HUES6 (cell line): ENCODE data around the gene CALR3.

Source experiments
- H3K27ac ChIP-seq: 2 replicates; pipeline ENCODE4 v1.7.0; 2013; ENCODE audit warnings: low read depth, mild to moderate bottlenecking, low read length, inconsistent platforms
- H3K27me3 ChIP-seq: 2 replicates; pipeline ENCODE4 v1.6.1; 2013; ENCODE audit warnings: low read length; ENCODE audit not compliant: control insufficient read depth, insufficient read depth
- H3K36me3 ChIP-seq: 2 replicates; pipeline ENCODE4 v1.6.1; 2013; ENCODE audit warnings: low read length; ENCODE audit not compliant: control insufficient read depth, insufficient read depth
- H3K4me1 ChIP-seq: 2 replicates; pipeline ENCODE4 v1.6.1; 2013; ENCODE audit warnings: low read length; ENCODE audit not compliant: control insufficient read depth, insufficient read depth
- H3K4me3 ChIP-seq: 2 replicates; pipeline ENCODE4 v1.5.1; 2013; ENCODE audit warnings: low read depth, low read length
- H3K9ac ChIP-seq: one replicate; pipeline ENCODE4 v1.6.1; 2013; ENCODE audit warnings: mild to moderate bottlenecking, low read length
- H3K9me3 ChIP-seq: 2 replicates; pipeline ENCODE4 v1.6.1; 2013; ENCODE audit warnings: low read depth, low read length; ENCODE audit not compliant: control insufficient read depth, insufficient read depth

The CALR3 gene

DNA sequence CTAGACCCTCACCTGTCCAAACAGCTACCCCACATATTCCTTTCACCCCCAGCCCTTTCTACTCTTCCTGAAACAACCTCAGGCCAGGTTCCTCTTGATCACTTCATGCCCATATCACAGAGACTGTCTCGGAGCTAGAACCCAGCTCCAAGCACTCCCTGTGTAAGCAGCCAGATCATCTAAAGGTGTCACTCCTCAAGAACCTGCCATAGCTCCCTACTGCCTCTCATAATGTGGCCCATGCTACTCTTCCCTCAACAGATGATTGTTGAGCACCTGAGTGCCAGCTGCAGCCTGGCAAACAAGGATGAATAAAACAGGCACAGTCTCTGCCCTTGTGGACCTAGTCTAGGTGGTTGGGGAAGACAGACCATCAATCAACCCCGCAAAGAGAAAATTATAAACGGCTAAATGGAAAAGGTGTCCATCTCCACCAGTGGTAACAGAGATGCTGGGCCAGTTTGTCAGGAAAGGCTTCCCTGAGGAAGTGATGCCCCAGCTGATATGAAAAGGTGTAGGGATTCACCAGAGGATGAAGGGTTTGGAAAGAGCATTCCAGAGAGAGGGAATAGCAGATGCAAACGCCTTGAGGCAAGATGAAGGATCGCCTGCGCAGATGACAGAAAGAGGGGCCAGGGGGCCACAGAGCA lies 32.5 kb downstream of the CALR3 start:
- Histone ChIP-seq H3K27ac (no peak overlapping the region), H3K9ac (no peak overlapping the region), H3K27me3 (no peaks in the 10 kb centered on the region), H3K4me3 (no peak overlapping the region), H3K36me3 (no peaks in the 10 kb centered on the region), H3K9me3 (no peaks in the 10 kb centered on the region), H3K4me1 (peaks cover 20% of the 10 kb centered on the region)

GRCh38 chr19:16462757-16463250 lies 33.2 kb downstream of the CALR3 start:
- H3K9ac ChIP-seq, result no peak overlapping the region
- no peaks in the 10 kb centered on the region for H3K36me3 ChIP-seq
- H3K9me3 ChIP-seq, result no peaks in the 10 kb centered on the region
- H3K27me3 ChIP-seq, result no peaks in the 10 kb centered on the region
- no peak overlapping the region for H3K27ac ChIP-seq
- H3K4me3 ChIP-seq, result no peak overlapping the region
- peaks cover 27% of the 10 kb centered on the region for H3K4me1 ChIP-seq

GRCh38 chr19:16461630-16462051 lies 34.3 kb downstream of the CALR3 start:
- Histone ChIP-seq H3K4me1 (peaks cover 39% of the 10 kb centered on the region), H3K4me3 (no peak overlapping the region), H3K9me3 (no peaks in the 10 kb centered on the region), H3K36me3 (no peaks in the 10 kb centered on the region), H3K27me3 (no peaks in the 10 kb centered on the region), H3K27ac (no peak overlapping the region), H3K9ac (no peak overlapping the region)

- Histone ChIP-seq H3K27me3 (no peaks in the 10 kb centered on the region), H3K4me3 (no peak overlapping the region), H3K27ac (no peak overlapping the region), H3K9ac (no peak overlapping the region), H3K4me1 (peaks cover 40% of the 10 kb centered on the region), H3K9me3 (no peaks in the 10 kb centered on the region), H3K36me3 (no peaks in the 10 kb centered on the region)
These were observed 35.5 kb downstream of the CALR3 start for GRCh38 chr19:16460454-16460853.

- no peak overlapping the region for H3K27ac ChIP-seq
- peaks cover 40% of the 10 kb centered on the region for H3K4me1 ChIP-seq
- no peaks in the 10 kb centered on the region for H3K36me3 ChIP-seq
- H3K9me3 ChIP-seq, result no peaks in the 10 kb centered on the region
- no peak overlapping the region for H3K9ac ChIP-seq
- no peak overlapping the region for H3K4me3 ChIP-seq
- no peaks in the 10 kb centered on the region for H3K27me3 ChIP-seq
These were observed 36.3 kb downstream of the CALR3 start for GRCh38 chr19:16459680-16460079.

GRCh38 chr19:16458391-16459341 lies 37.3 kb downstream of the CALR3 start:
- H3K27me3 ChIP-seq, result no peaks in the 10 kb centered on the region
- H3K9ac ChIP-seq, result peak overlapping the region; percentile 29
- H3K4me1 ChIP-seq, result peaks cover 44% of the 10 kb centered on the region
- H3K36me3 ChIP-seq, result no peaks in the 10 kb centered on the region
- no peak overlapping the region for H3K4me3 ChIP-seq
- H3K27ac ChIP-seq, result 0 out of 2 replicates have a peak overlapping the region, but pooled peaks have one; percentile 28
- H3K9me3 ChIP-seq, result no peaks in the 10 kb centered on the region

DNA sequence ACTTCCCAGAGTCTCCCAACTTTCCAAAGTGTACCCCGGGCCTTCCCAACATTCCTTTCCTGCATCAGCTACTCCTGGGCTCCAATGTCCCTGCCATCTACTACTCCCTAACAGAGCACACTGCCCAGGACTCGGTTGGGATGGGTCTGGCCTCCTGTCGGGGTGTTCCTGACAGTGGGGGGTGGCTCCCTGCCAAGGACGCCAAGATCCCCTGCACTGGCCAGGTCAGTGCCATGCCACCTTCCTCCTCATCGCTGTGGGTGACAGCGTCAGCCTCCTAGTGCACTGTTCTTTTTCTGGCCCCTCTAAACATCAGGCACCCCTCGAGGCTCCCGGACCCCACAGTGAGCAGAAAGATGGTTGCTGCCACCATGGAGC lies 38.0 kb downstream of the CALR3 start:
- Histone ChIP-seq H3K36me3 (no peaks in the 10 kb centered on the region), H3K9ac (peak overlapping the region; percentile 29), H3K27me3 (no peaks in the 10 kb centered on the region), H3K9me3 (no peaks in the 10 kb centered on the region), H3K27ac (peak overlapping the region; percentile 28; the same call in 1 of the 2 replicates), H3K4me3 (no peak overlapping the region), H3K4me1 (peaks cover 44% of the 10 kb centered on the region)

- Histone ChIP-seq H3K27me3 (no peaks in the 10 kb centered on the region), H3K36me3 (no peaks in the 10 kb centered on the region), H3K9me3 (no peaks in the 10 kb centered on the region), H3K9ac (peak overlapping the region; percentile 29), H3K4me1 (peaks cover 44% of the 10 kb centered on the region), H3K27ac (peak overlapping the region; percentile 28; the same call in 1 of the 2 replicates), H3K4me3 (no peak overlapping the region)
These were observed 38.6 kb downstream of the CALR3 start for GRCh38 chr19:16457195-16457953.

- Histone ChIP-seq H3K36me3 (no peaks in the 10 kb centered on the region), H3K9ac (peak overlapping the region; percentile 22), H3K9me3 (no peaks in the 10 kb centered on the region), H3K27me3 (no peaks in the 10 kb centered on the region), H3K27ac (peak overlapping the region; percentile 28; the same call in 1 of the 2 replicates), H3K4me1 (peaks cover 44% of the 10 kb centered on the region), H3K4me3 (no peak overlapping the region)
These were observed 39.2 kb downstream of the CALR3 start for GRCh38 chr19:16456652-16457194.

DNA sequence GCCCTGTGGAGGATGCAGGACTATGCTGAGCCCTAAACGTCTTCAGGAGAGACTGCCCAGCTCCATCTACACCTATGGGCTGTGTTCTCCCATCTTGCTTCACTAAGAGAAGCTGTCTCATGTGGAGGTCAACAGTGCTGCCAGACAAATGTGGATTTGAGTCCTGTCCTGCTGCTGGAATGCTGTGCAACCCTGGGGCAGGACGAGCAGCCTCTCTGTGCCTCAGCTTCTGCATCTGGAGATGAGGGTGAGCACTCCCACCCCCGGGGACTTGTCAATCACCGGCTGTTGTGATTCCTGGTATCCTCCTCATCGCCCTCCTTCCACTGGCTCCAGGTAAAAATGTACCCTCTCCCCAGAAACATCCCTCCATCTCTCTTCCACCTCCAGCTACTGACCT lies 40.5 kb downstream of the CALR3 start:
- H3K27me3 ChIP-seq, result no peaks in the 10 kb centered on the region
- no peaks in the 10 kb centered on the region for H3K36me3 ChIP-seq
- H3K9ac ChIP-seq, result no peak overlapping the region
- no peak overlapping the region for H3K4me3 ChIP-seq
- peaks cover 44% of the 10 kb centered on the region for H3K4me1 ChIP-seq
- no peak overlapping the region for H3K27ac ChIP-seq
- H3K9me3 ChIP-seq, result no peaks in the 10 kb centered on the region
